GM23338 (cell line): ENCODE results near the gene CWC22.

Experiments
- EZH2 ChIP-seq: fragments of 200-600 bp; sonication (generic); IDR thresholded peaks from one replicate; pipeline ENCODE4 v1.8.0; 2017; ENCODE audit warnings: antibody characterized with exemption, mild to moderate bottlenecking, low read depth; ENCODE audit not compliant: unreplicated experiment
- ZNF331 ChIP-seq: fragments of 250-450 bp; sonication (Bioruptor Pico); IDR thresholded peaks from 2 replicates; pipeline ENCODE4 v1.5.0; 2020; ENCODE audit warnings: low read depth, mild to moderate bottlenecking, moderate library complexity
- TF ChIP-seq, protein P1 (sequence below), 2 experiments: fragments of 200-600 bp in 1 of 2; sonication (generic) in 1 of 2; conservative IDR thresholded peaks; 2 replicates each; pipeline versions ENCODE4 v1.5.1 to v1.6.1; 2016 to 2017; ENCODE audit warnings: antibody characterized with exemption in 2 of 2, low read depth in 2 of 2, mild to moderate bottlenecking in 2 of 2, moderate library complexity in 1 of 2

DNA sequence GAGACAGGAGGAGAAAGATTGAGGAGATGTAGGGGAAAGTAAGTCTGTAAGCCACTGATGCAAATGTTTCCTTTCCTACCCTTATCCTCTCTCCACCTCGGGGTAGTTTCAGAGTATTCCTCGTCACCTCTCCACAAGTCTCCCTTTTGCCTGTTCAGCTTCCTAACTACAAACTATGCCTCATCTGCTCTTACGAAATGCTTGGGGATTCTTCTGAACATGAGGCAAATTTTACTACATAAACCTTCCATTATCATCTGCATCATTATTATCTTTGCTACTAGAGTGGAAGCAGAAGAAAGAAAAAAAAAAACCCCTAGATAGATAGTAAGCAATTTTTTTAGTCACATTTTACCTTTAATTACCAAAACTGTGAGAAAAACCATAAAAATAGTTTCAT is 43.1 kb upstream of the CWC22 start:
- TF ChIP-seq ZNF331 (CRISPR knock-in tag), result no peak
- TF ChIP-seq, protein P1, sequence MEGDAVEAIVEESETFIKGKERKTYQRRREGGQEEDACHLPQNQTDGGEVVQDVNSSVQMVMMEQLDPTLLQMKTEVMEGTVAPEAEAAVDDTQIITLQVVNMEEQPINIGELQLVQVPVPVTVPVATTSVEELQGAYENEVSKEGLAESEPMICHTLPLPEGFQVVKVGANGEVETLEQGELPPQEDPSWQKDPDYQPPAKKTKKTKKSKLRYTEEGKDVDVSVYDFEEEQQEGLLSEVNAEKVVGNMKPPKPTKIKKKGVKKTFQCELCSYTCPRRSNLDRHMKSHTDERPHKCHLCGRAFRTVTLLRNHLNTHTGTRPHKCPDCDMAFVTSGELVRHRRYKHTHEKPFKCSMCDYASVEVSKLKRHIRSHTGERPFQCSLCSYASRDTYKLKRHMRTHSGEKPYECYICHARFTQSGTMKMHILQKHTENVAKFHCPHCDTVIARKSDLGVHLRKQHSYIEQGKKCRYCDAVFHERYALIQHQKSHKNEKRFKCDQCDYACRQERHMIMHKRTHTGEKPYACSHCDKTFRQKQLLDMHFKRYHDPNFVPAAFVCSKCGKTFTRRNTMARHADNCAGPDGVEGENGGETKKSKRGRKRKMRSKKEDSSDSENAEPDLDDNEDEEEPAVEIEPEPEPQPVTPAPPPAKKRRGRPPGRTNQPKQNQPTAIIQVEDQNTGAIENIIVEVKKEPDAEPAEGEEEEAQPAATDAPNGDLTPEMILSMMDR (conservative IDR thresholded peaks at IDR 0.05; ENCODE audit: low read depth in 2 of 2), result no peak
- TF ChIP-seq EZH2, result no peak
